ENCODE results near the gene NOP53.

Gene NOP53

GRCh38 chr19:47711652-47712242 lies 33.6 kb upstream of the NOP53 start:
- TF ChIP-seq GATA3 (IDR thresholded peaks at IDR 0.05; ENCODE audit: low read depth, low read length): no peak
- TF ChIP-seq GATA2 (IDR thresholded peaks at IDR 0.05; ENCODE audit: low read depth, low read length): no peak

- TF ChIP-seq GATA3 (IDR thresholded peaks at IDR 0.05; ENCODE audit: low read depth, low read length) (no peak), GATA2 (IDR thresholded peaks at IDR 0.05; ENCODE audit: low read depth, low read length) (no peak)
These were observed 32.0 kb upstream of the NOP53 start, which contains the start of gene EHD2 for GRCh38 chr19:47713046-47714021. EHD2 (plus strand) TSS chr19:47713422; CDS start chr19:47716613, 3,191 bp downstream.

GRCh38 chr19:47714339-47714738 lies 31.0 kb upstream of the NOP53 start:
- TF ChIP-seq GATA3 (IDR thresholded peaks at IDR 0.05; ENCODE audit: low read depth, low read length) (no peak), GATA2 (IDR thresholded peaks at IDR 0.05; ENCODE audit: low read depth, low read length) (no peak)

- TF ChIP-seq GATA2 (IDR thresholded peaks at IDR 0.05; ENCODE audit: low read depth, low read length): no peak
These were observed 28.9 kb upstream of the NOP53 start for GRCh38 chr19:47716270-47716937.

- no peak for TF ChIP-seq GATA3 (IDR thresholded peaks at IDR 0.05; ENCODE audit: low read depth, low read length)
- TF ChIP-seq GATA2 (IDR thresholded peaks at IDR 0.05; ENCODE audit: low read depth, low read length): no peak
These were observed 26.1 kb upstream of the NOP53 start for GRCh38 chr19:47719047-47719859.

GRCh38 chr19:47720669-47721422 lies 24.5 kb upstream of the NOP53 start:
- no peak for TF ChIP-seq GATA3 (IDR thresholded peaks at IDR 0.05; ENCODE audit: low read depth, low read length)
- no peak for TF ChIP-seq GATA2 (IDR thresholded peaks at IDR 0.05; ENCODE audit: low read depth, low read length)

- no peak for TF ChIP-seq GATA3 (IDR thresholded peaks at IDR 0.05; ENCODE audit: low read depth, low read length)
- TF ChIP-seq GATA2 (IDR thresholded peaks at IDR 0.05; ENCODE audit: low read depth, low read length): no peak
These were observed 21.8 kb upstream of the NOP53 start for GRCh38 chr19:47723581-47723940.

GRCh38 chr19:47725759-47726401 lies 19.5 kb upstream of the NOP53 start:
- TF ChIP-seq GATA2 (IDR thresholded peaks at IDR 0.05; ENCODE audit: low read depth, low read length) (no peak), GATA3 (IDR thresholded peaks at IDR 0.05; ENCODE audit: low read depth, low read length) (no peak)

GRCh38 chr19:47726467-47726866 lies 18.9 kb upstream of the NOP53 start:
- TF ChIP-seq GATA2 (IDR thresholded peaks at IDR 0.05; ENCODE audit: low read depth, low read length) (no peak), GATA3 (IDR thresholded peaks at IDR 0.05; ENCODE audit: low read depth, low read length) (no peak)

- no peak for TF ChIP-seq GATA3 (IDR thresholded peaks at IDR 0.05; ENCODE audit: low read depth, low read length)
These were observed 15.9 kb upstream of the NOP53 start for GRCh38 chr19:47729468-47729798.

GRCh38 chr19:47729799-47730520 lies 15.4 kb upstream of the NOP53 start:
- TF ChIP-seq GATA3 (IDR thresholded peaks at IDR 0.05; ENCODE audit: low read depth, low read length): no peak
- TF ChIP-seq GATA2 (IDR thresholded peaks at IDR 0.05; ENCODE audit: low read depth, low read length): no peak

- TF ChIP-seq GATA2 (IDR thresholded peaks at IDR 0.05; ENCODE audit: low read depth, low read length): no peak
- no peak for TF ChIP-seq GATA3 (IDR thresholded peaks at IDR 0.05; ENCODE audit: low read depth, low read length)
These were observed 14.8 kb upstream of the NOP53 start for GRCh38 chr19:47730521-47730889.
